ENCODE results near the gene UBE2G1.

DNA sequence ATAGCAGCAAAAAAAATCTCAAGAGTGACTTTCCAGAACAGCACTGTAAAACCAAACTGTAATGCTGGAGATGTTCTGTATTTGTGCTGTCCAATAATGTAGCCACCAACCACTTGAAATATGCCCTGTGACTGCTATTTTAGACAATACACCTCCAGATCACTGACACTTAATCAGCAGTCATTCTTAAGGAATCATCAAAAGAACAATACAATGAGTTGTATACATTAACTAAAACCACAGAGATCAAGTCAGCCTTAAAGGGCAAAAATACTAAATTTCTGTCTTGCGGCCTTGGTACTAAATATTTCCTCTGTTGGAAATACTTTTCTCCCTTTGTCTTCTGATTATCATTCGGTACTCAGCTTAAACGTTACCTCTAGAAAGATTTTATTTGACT is 69.1 kb downstream of the UBE2G1 start:
- TF ChIP-seq FOXM1 (IDR thresholded peaks at IDR 0.05; ENCODE audit: borderline replicate concordance, low read depth) (no peak), RAD21 (IDR thresholded peaks at IDR 0.05; ENCODE audit: low read depth) (no peak)
